GM12872 (cell line): ENCODE results near the gene CEP290.

ENCODE experiments used
- CTCF ChIP-seq: IDR thresholded peaks from 3 replicates; pipeline ENCODE4 v1.5.1; 2011; ENCODE audit warnings: low read depth, mild to moderate bottlenecking, low read length, moderate library complexity; ENCODE audit not compliant: insufficient read depth

Gene CEP290

GRCh38 chr12:88108021-88108420 lies 33.9 kb downstream of the CEP290 start:
- no peak for TF ChIP-seq CTCF

GRCh38 chr12:88093573-88093972 lies 48.3 kb downstream of the CEP290 start:
- no peak for TF ChIP-seq CTCF

- TF ChIP-seq CTCF = no peak
Measured at GRCh38 chr12:88092771-88093170, 49.1 kb downstream of the CEP290 start.

GRCh38 chr12:88084210-88084609 lies 57.7 kb downstream of the CEP290 start:
- no peak for TF ChIP-seq CTCF

- no peak for TF ChIP-seq CTCF
Measured at GRCh38 chr12:88083634-88084033, 58.3 kb downstream of the CEP290 start.

GRCh38 chr12:88081247-88081646 lies 60.6 kb downstream of the CEP290 start:
- TF ChIP-seq CTCF = no peak

- no peak for TF ChIP-seq CTCF
Measured at GRCh38 chr12:88067301-88067700, 74.6 kb downstream of the CEP290 start.

- no peak for TF ChIP-seq CTCF
Measured at GRCh38 chr12:88063375-88063774, 78.5 kb downstream of the CEP290 start.
